GM18517 (cell line): ENCODE results near the gene POLE.

Experiments
- ATAC-seq: cut with Tn5 transposase; IDR thresholded peaks from one replicate; pipeline ENCODE4 v1.9.1; 2021; ENCODE audit warnings: mild to moderate bottlenecking, moderate library complexity; ENCODE audit not compliant: unreplicated experiment

POLE gene

DNA sequence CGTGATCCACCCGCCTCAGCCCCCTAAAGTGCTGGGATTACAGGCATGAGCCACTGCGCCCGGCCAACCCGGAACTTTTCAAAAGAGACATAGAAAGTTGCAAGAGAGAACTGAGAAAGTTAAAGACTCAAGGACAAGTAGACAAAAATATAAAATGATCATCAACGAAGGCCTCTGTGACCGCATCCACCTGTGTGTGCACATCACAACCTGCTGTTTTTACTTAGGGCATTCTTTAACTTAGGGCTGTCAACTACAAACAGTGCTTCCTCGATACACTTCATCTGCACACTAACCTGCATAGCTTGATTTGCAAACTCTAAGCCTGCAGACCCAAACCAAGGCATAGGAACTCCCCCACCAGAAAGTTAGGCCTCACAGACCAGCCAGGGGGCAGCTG is 53.7 kb downstream of the POLE start:
- ATAC-seq = no peak

DNA sequence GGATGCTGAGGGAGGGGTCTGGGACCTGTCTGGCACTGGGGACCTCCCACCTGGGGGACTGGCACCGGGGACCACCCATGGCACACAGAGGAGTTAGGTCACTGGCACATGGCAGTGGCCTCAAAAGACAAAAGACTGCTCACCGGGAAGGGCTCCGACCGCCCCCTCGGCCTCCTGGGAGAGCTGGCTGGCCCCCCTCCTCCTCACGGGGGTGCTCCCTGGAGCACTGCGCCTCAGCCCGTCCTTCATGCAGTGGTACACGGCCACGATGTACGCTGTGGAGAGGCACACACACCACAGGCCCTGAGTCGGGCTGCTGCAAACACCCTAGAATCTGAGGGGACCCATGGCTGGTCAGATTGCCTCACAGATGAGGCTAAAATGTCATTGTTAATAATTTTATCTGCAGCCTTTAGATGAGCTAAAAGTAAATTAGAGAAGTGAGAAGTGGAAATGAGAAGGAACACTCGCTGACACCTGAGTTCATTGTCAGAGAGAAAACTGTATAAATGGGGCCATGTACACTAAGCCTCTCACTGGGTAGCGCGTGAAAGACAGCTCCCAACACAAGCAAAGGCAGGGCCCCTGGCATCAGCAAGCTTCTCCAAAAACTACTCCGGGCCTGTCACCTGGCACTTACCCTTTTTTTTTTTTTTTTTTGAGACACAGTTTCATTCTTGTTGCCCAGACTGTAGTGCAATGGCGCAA is 54.5 kb downstream of the POLE start:
- ATAC-seq = no peak

DNA sequence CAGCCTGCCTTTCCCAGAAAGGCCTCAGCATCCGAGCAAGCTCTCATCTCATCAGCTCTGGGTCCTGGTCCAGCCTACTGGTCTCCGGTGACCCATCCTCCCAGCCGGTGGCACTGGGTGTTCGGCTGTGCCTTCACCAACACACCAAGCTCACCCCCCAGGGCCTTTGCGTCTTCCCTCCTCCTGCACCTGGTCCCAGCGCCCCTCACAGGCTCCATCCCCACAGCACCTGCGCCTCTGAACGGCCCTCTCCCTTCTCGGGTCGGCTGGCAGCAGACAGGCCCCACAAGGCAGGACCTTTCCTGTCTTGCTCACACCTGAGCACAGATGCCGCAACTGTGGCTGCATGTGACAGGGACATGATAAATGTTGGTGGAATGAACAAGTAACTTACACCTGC is 55.5 kb downstream of the POLE start:
- ATAC-seq = no peak

DNA sequence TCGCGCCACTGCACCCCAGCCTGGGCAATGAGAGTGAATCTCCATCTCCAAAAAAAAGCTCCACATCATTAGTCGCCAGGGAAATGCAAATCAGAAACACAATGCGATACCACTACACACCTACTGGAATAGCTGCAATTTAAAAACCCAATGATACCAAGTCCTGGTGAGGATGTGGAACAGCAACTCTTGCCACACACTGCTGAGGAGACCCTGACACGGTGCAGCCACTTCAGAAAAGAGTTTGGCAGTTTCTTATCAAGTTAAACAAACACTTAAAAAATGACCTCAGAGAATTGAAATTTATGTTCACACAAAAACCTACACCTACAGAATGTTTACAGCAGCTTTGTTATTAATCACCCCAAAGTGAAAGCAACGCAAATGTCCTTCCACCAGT is 56.5 kb downstream of the POLE start:
- no peak for ATAC-seq

DNA sequence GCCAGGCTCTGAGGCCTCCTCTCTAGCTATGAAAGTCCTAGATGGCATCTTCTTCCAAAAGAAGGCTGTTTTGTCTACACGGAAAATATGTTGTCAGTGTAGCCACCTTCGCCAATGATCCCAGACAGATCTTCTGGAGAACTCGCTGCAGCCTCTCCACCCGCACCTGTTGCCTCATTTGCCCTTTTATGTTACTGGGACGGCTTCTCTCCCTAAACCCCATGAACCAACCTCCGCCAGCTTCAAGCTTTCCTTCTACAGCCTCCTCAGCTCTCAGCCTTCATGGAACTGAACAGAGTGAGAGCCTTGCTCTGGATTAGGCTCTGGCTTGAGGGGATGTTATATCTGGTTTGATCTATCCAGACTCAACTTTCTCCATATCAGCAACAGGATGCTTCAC is 57.8 kb downstream of the POLE start:
- no peak for ATAC-seq

DNA sequence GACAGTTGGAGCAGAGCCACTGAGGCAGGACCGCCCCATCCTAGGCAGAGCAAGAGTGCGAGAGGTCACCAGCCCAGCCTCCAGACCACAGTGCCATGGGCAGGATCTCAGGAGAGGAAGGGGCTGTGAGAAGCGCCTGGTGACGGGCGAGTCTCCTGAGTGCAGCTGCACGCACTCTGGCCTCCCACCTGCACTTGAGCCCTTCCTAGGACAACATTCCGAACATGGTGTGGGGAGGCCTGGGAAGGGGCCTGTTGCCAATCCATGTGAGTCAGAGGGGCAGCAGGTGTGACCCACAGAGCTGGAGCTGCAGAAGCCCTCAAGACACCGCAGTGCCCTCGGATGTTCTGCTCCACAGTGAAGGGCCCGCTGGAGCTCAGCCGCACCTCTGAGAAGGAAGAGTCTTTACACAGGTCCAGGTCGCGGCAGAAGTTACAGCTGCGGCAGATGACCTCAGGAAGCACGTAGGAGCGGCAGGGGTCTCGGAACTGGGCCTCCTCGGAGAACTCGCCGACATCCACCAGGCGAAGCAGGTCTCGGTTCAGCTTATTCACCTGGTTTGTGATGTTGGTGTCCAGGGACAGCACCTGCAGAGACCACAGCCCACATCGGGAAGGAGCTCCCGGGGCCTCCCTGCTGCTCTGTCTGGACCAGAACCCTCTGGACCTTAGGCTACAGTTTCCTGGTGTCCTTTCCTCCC is 61.3 kb downstream of the POLE start:
- ATAC-seq = no peak

DNA sequence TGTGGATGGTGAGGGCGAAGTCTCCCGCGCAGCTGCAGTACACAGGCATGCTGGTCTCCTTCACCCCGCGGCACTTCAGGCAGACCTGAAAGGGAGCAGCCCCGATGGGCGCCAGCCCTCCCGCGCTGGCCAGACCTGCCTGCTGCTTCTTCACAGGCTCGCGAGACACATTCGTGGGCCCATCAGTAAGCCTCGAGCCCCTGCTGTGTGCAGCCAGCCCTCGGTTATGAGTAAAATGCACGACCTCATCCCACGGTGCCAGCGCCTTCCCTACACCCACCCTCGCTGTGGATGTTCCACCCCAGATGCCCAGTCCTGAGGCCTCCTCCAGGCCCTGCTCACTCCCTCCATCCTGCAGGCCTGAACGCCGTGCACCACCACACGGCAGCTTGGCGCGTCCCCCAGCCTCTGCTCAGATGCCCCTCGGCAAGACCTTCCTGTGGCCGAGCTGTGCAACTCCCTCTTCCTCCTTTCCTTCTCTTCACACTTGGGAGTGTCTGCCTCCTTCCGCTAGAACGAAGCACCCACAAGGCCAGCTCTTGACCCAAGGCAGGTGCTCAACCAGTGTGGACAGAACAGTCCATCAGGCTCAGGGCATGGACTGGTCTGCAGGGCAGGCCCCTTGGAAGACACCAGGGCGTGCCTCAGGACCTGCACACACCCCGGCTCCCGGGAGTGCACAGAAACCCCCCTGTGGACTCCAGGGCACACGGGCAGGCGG is 62.1 kb downstream of the POLE start:
- no peak for ATAC-seq

DNA sequence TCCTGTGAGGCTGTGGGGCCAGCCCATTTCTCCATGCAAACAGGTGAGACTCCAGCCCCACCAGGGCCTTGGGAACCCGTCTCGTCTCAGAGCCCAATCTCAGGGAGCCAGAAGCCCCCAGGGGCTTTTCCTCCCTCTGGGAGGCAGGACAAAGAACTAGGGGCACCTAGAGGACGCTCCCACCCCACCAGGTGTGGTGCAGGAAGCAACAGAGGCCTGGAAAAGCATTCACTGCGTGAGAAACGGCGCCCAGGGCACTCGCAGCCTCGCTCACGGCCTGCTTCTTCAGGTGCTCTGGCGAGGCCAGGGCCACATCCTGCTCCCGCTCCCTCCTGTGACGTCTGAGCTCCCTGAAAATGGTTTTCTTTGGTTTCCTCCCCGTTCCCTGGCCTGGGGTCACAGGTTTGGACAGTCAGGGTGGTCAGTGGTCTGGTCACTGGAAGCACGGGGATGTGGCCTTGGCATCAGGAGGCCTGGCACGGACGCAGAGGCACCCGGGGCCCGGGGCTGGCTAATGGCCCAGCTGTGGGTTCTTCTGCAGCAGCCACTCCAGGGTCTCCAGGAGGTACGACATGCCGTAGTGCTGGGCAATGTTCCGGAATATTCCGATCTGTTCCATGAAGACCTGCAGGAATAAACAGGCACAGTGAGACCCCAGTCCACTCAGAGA is 62.8 kb downstream of the POLE start:
- ATAC-seq = no peak

DNA sequence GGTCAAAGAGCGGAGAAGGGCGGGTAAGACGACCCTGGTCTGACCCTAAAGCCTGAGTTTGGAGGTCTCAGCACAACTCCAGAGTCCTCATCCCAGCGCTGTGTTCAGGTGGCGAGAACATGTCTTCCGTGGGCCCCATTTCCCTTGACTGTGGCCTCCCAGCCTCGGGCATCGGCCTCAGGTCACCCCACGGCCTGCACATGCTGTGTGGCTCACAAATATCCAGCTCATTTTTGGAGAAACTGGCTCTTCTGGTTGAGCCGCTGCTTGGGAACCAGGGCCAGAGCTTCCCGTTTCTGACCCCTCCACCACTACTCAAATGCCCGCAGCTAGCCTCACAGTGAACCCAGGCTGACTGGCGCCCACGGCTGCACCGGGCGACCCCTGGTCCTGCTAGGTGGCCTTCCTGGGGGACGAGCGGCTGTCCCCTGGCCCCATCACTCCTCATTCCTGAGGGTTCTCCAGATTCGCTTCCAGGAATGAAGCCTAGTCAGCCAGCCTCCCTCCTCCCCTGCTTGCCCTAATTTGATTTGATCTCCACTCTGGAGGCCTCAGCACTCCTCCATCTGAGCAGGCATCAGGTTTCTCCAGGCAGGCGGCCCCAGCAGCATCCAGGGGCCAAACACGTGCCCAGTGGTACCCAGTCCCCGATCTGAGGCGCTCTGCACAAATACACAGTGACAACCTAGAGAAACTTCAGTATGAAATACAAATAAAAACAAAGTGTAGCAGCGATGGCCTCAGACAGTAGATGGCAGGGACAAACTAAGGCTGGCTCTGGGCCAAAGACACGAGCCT is 63.9 kb downstream of the POLE start:
- ATAC-seq = no peak

DNA sequence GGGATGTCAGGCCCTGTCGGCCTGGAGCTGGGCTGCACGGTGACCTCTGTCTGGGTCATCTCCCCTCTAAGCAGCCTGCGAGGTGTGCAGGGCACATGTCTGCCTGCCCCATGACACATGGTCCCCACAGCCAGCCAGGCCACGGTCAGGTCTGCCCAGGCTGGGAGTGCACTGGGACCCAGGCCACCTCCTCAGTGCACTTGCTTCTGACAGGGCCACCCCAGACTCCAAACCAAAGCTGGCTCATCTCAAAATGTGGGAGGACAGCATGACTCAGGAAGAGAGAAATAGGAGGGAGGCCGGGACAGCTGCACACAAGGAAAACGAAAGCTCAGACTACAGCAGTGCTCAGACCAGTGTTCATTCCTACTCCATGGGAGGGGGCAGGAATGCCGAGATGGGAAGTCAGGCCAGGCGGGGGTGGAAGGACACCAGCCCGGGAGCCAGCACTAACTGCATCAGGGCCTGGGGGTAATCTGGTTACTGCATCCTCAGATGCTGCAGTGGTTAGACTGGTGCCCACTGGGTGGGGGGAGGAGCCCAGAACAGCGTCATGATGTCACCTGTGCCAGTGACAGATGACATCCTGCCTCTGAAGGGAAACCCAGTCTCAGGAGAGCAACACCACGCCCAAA is 64.6 kb downstream of the POLE start:
- ATAC-seq = no peak

DNA sequence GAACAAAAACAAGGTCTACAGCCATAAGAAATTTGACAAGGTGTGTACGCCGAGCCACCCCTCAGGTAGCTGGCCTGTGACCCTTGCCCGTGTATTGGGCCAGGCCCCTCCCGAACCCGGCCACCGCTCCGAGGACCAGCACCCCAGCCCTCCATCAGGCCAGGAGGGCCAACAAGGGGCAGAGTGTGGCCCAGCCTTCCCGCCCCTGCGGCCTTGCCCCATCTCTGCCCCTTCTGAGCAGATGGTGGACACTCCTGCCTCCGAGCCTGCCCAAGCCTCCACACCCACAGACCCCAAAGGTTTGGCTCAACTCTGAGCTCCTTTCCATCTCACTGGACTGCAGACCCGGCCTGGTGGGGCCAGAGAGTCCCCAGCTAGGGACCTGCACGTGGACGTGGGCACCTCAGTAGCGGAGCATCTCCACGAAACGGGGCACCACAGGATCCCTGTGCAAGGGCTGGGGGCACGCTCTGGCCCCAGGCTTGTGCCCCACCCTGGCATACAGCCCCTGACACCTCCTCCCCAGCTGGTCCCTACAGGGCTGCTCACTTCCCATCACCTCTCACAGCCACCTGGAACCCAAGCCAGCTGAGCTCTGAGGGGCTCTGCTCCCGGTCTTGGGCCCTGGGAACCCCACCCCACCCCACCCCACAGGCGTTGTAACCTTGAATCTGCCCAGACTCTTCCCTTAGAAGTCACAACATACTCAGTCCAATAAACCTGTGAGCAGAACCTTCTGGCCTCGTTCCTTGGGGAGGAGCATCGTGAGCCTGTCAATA is 65.3 kb downstream of the POLE start:
- ATAC-seq = no peak

DNA sequence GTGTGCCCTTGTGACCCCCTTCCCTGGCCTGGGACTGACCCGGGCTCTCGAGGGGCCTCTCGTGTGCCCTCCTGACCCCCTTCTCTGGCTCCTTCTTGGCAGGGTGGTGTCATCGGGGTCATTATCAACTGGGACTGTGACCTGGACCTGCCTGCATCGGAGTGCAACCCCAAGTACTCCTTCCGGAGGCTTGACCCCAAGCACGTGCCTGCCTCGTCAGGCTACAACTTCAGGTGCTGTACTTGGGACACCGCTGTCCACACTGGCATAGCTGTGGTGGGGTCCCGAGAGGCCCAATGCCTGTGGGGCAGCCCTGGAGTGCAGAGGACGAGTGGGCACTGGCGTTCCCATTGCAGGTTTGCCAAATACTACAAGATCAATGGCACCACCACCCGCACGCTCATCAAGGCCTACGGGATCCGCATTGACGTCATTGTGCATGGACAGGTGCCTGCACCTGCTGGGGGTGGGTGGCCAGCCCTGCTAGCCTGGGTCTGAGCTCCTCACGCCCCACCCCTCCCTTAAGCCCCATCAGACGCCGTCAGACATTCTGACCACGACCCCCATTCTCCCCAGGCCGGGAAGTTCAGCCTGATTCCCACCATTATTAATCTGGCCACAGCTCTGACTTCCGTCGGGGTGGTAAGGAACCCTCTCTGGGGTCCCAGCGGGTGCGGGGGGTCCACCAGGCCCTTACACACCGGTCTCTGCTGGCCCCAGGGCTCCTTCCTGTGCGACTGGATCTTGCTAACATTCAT is 66.1 kb downstream of the POLE start:
- ATAC-seq = no peak

DNA sequence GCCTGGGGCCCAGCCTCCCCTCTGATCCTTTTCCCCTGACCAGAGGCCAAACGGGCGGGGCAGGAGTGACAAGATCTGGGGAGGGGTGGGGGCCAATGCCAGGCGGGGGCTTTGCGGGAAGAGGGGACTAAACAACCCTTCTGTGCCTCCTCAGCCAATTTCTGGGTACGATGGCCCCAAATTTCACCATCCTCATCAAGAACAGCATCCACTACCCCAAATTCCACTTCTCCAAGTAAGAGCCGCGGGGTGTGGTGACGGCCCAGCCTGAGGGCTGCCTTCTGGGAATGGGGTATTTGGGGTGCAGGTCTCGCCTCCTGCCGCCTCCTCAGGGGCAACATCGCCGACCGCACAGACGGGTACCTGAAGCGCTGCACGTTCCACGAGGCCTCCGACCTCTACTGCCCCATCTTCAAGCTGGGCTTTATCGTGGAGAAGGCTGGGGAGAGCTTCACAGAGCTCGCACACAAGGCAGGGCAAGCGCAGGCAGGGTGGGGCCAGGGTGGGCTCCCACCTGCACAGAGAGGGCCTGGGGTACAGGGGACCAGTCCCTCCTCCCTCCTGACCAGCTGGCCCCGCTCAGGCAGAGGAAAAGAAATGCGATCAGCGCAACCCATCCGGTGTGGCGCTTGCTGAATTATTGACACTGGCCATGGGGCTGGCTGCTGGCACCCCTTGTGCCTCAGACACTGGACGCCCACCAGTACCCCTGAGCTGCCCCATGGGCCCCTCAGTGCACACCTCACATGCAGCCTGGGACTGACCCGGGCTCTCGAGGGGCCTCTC is 66.8 kb downstream of the POLE start:
- ATAC-seq = no peak

DNA sequence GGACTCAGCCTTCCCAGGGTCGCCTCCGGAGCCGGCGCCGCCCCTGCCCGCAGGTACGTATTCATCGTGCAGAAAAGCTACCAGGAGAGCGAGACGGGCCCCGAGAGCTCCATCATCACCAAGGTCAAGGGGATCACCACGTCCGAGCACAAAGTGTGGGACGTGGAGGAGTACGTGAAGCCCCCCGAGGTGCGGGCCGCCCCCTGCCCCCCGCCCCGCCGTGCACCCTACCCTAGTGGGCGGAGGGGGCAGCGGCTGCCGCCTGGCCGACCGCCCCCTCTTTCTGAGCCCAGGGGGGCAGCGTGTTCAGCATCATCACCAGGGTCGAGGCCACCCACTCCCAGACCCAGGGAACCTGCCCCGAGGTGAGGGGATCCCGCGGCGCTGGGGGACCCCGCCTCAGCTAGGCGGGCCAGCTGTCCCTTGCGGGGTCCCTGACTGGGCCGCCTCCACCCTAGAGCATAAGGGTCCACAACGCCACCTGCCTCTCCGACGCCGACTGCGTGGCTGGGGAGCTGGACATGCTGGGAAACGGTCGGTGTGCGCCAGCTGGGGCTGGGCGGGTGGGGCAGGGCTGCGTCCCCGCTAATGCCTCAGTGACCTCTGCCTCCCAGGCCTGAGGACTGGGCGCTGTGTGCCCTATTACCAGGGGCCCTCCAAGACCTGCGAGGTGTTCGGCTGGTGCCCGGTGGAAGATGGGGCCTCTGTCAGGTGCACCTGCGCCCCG is 67.6 kb downstream of the POLE start:
- no peak for ATAC-seq

DNA sequence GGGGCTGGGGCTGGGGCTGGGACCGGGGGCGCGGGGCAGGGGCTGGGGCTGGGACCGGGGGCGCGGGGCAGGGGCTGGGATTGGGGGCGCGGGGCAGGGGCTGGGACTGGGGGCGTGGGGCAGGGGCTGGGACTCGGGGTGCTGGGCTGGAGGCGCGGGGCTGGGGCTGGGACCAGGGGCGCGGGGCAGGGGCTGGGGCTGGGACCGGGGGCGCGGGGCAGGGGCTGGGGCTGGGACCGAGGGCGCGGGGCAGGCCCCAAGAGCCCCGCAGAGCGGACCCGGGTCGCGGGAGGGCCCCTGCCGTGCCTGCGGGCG is 68.1 kb downstream of the POLE start:
- no peak for ATAC-seq

DNA sequence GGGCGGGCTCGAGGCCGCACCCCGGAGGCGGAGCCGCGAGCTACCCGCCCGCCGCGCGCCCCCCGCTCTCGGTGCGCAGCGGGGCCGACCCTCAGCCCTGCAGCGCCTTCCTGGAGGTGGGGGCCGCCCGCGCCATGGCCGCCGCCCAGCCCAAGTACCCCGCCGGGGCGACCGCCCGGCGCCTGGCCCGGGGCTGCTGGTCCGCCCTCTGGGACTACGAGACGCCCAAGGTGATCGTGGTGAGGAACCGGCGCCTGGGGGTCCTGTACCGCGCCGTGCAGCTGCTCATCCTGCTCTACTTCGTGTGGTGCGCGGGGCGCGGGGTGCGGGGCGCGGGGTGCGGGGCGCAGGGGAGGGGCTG is 68.5 kb downstream of the POLE start, which contains the start of gene P2RX2:
TSS of gene P2RX2 (plus strand) at position 94 of the 361 bp plus-strand sequence. CDS start at position 135, 41 bp downstream.
- ATAC-seq = no peak
